GM13977 (cell line): ENCODE measurements around the gene RYR3.
A peak's percentile ranks its signal among the peaks of the same experiment; 100 is the strongest.

ENCODE experiments used
- DNase-seq: peaks from one replicate; pipeline ENCODE4 v3.0.0; 2012; ENCODE audit warnings: low spot score
- in situ Hi-C: fragments of 300-500 bp; cut with MboI; formaldehyde crosslinking; loops from one replicate; pipeline ENCODE4 v1.12.0; 2022; ENCODE audit warnings: low sequenced_read_pairs, low pct_unique_long_range_greater_than_20kb, mixed read lengths, inconsistent platforms; ENCODE audit not compliant: unreplicated experiment
- TF ChIP-seq, protein P1 (sequence below): IDR thresholded peaks from 2 replicates; pipeline ENCODE4 v1.5.1; 2012; ENCODE audit warnings: mild to moderate bottlenecking, control low read depth; ENCODE audit not compliant: insufficient read depth; ENCODE audit errors: extremely low read depth, missing control alignments

RYR3 gene

DNA sequence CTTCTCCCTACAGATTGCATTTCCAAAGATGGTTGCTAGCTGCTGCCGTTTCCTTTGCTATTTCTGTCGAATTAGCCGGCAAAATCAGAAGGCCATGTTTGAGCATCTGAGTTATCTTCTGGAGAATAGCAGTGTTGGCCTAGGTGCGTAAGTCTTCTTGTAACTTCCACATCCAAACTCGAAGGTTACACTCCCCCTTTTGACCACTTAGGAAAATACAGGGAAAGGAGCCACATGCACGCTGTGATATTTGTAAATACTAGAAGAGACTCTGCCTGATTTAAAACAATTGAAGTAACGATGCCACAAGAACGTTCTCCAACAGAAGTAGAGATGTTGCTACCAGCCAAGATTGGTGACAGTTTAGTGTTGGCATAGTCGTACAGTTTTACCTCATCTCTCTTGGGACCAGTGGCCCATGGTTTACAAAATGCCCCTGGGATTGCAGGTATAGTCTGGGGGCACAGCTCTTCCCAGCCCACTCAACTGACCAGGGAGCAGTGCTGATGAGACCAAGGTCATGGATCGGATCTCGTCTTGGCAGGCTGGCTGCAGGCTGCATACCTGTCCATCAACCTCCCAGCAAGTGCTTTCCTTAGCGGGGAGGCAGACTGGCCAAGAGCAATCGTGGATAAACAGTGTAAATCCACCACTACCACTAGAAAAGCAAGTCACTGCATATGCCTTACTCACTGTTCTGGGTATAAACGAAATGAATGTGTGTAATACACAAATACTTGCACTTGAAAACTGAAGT, 389.1 kb downstream of the RYR3 start:
- in situ Hi-C loops, result loop anchor here (10.0 kb wide), 1 partner anchor 405 kb away; no protein-coding TSS in a partner anchor
- TF ChIP-seq, protein P1, sequence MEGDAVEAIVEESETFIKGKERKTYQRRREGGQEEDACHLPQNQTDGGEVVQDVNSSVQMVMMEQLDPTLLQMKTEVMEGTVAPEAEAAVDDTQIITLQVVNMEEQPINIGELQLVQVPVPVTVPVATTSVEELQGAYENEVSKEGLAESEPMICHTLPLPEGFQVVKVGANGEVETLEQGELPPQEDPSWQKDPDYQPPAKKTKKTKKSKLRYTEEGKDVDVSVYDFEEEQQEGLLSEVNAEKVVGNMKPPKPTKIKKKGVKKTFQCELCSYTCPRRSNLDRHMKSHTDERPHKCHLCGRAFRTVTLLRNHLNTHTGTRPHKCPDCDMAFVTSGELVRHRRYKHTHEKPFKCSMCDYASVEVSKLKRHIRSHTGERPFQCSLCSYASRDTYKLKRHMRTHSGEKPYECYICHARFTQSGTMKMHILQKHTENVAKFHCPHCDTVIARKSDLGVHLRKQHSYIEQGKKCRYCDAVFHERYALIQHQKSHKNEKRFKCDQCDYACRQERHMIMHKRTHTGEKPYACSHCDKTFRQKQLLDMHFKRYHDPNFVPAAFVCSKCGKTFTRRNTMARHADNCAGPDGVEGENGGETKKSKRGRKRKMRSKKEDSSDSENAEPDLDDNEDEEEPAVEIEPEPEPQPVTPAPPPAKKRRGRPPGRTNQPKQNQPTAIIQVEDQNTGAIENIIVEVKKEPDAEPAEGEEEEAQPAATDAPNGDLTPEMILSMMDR, result no peak
- DNase-seq, result no peak

DNA sequence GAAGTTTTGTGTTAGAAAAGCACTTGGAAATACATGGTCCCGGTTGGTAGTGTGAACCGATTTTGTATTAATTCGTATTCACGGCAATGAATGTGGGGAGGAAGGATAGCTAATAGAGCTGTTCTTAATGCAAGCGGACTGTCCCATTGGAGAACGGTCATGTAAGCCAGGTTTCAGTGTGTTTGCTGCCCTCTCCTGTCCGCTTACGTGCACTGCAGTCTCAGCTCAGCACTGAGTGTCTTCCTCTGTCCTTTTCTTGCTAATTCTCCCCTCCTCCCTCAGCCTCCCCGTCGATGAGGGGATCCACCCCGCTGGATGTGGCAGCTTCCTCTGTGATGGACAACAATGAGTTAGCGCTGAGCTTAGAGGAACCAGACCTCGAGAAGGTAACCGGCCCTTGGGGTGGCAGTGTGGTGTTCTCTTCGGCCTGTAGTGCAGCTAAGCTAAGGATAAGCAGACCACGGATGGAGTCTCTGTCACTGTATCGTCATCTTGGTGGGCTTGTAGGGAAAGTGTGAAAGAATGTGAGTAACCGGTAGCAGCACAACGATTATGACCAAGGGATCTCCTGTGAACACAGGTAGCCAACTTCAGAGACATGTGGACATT, 390.0 kb downstream of the RYR3 start:
- DNase-seq, result peak; percentile 60
- in situ Hi-C loops, result no loop called here
- TF ChIP-seq, protein P1, result peak; percentile 95

DNA sequence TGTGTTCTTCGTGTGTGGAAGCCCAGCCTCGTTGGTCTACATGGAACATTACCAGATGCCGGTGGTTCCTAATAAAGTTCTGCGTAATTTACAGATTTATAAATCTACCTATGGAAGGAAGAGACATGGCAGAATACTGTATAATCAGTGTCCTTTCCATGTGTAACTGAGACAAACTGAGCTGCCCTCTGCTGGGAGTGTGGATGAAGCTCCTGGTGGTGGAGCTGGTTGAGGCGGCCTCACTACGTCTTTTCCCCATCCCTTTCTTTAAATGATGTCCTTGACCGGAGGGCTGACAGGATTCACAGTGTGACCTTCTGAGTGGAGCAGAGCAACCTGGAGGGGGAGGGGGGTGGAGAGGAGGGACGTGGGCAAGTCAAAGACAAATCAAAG, 390.5 kb downstream of the RYR3 start:
- in situ Hi-C loops, result no loop called here
- TF ChIP-seq, protein P1, result no peak
- DNase-seq, result no peak

DNA sequence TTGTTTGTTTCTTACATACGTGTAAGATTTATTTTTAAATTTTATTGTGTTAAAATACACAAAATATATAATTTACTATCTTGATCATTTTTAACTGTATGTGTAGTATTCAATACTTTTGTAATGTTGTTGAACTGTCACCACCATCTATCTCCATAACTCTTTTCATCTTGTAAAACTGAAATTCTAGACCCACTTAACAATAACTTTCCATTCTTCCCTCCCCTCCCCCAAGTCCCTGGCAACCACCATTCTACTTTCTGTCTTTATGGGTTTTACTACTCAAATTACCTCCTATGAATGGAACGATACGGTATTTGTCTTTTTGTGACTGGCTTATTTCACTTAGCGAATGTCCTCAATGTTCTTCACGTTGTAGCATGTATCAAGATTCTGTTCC, 395.4 kb downstream of the RYR3 start:
- in situ Hi-C loops, result no loop called here
- TF ChIP-seq, protein P1, result no peak
- DNase-seq, result no peak

DNA sequence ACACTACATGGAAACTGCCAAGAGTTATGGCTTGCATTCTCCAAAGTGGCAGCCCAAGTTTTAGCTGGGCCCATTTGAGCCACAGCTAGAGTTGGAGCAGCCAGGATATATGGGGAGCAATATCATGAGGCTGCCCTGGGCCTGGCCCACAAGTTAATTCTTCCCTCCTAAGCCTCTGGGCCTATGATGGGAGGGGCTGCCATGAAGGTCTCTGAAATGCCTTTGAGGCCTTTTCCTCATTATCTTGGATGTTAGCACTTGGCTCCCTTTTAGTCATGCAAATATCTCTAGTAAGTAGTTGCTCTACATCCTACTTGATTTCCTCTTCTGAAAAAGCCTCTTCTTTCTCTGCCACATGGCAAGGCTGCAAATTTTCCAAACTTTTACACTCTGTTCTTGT, 400.0 kb downstream of the RYR3 start:
- in situ Hi-C loops, result no loop called here
- no peak for DNase-seq

DNA sequence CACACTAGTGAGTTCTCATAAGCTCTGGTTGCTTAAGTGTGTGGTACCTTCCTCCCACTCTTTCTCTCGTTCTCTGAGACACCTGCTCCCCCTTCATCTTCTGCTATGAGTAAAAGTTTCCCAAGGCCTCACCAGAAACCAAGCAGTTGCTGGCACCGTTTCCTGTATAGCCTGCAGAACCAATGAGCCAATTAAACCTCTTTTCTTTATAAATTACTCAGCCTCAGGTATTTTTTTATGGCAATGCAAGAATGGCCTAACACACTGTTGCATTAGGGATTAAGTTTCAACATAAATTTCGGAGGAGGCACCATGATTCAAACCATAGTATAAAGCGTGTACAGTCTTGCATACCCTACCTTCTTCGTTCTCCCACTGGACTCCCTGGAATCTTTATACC, 405.3 kb downstream of the RYR3 start:
- TF ChIP-seq, protein P1, result no peak
- no peak for DNase-seq
- in situ Hi-C loops, result no loop called here

More for the DNA sequence above, 400.0 kb downstream of the RYR3 start:
- TF ChIP-seq, protein P1, result no peak
